SKM-1 treated with dmso at 0.1 percent for 144 hours (cell line): ENCODE results near the gene BPIFB3.

Source experiments
- DNase-seq: peaks from one replicate; lab custom pipeline; 2025; ENCODE audit not compliant: unreplicated experiment; lab: John Stamatoyannopoulos, UW

Gene BPIFB3

DNA sequence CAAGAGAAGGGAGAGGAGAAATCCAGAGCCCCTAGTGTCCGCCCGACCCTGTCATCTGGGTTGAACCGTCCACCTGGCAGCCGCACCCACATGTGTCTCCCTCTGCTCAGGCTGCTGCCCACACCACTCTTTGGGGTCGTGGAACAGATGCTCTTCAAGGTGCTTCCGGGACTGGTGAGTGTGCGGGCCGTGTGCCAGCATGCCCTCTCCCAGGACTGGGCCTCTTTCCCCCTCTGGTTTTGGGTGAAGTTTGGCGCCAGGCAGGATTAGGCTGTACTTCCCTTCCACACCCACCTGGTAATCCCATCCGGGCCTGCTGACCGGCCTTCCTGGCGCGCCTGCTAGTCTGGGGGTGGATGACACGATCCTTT lies 7.9 kb downstream of the BPIFB3 start:
- DNase-seq: no peak

DNA sequence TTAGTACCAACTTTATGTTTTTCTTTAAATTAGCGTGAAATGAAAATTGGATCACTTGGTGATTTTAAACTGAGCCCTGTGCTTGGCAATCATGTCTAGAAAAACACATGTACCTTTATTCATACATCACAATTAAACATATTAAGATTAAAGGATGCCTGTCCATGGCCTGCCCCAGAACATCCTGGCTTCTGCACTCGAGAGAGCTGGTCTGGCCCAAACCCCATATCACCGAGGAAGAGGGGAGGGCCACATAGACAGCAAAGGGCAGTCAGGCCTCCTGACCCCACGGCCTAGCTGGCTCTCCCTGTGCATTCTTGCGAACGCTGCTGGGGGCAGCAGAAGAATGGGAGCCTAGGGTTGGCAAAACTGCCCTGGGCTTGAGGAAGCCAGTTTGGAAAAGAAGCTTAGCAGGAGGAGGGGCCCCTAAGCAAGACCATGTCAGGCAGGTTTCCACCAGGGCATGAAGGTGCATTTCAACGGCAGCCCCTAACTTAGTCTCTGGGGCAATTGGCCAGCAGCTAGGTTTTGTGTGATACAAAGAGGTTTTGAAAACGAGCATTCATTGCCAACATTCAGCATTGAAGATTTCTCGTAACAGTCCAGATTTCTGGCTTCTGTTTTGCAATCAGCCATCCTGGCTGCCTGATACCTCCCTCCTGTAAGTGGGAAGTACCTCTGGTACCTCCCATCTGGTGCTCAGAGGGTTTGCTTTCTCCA lies 8.6 kb downstream of the BPIFB3 start:
- DNase-seq: no peak

DNA sequence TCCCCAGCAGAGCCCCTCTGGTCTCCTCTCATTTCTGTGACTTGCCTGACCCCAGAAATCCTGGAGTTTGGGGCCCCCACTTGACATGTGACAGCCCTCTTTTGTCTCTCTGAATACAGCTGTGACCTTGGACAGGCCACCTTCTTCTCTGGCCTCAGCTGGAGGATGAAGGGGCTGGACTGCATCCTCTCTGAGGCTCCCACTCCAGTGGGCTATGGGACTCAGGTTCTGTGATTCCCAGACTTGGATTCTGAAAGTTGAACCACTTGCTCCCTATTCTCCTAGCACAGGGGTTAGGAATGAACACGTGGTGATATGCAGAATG lies 9.1 kb downstream of the BPIFB3 start:
- no peak for DNase-seq

DNA sequence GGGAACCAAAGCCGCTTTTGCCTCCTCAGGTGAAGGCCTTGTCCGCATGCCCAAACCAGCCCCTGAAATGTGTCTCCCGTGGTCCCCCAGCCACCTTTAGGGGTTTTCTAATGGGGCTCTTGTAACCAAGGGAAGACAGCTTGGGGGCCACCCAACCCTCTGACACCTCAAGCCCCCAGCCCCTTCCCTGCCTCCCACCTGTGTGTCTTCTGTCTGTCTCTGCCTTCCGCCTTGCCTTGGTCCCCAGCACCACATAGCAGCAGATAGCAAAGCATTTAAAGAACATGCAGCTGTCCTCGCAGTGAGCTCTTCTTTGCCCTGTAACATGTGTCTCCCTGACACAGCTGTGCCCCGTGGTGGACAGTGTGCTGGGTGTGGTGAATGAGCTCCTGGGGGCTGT lies 9.6 kb downstream of the BPIFB3 start:
- no peak for DNase-seq

GRCh38 chr20:33064572-33065287 lies 11.0 kb downstream of the BPIFB3 start:
- DNase-seq: no peak

- no peak for DNase-seq
Observed at GRCh38 chr20:33065785-33066184, 12.1 kb downstream of the BPIFB3 start.

DNA sequence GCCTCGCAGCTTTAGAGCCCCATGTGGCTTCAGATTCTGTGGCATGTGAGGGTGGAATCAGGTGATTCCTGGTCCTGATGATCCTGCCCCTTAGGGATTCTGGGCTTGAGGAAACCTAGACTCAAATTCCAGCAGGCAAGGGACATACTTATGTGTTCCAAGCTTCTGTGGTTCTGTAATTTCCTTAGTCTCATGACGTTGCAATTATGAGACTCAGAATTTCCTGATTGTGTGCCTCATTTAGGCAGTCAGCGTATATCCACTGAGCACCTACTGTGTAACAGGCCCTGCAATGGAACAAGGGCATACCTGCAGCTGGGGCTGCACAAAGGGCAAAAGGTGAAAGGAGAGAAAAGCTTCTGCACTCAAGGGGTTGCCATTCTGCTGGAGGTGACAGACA lies 14.1 kb downstream of the BPIFB3 start:
- no peak for DNase-seq

GRCh38 chr20:33068251-33068939 lies 14.7 kb downstream of the BPIFB3 start:
- DNase-seq: no peak

- DNase-seq: no peak
Observed at GRCh38 chr20:33069673-33070072, 16.0 kb downstream of the BPIFB3 start.

DNA sequence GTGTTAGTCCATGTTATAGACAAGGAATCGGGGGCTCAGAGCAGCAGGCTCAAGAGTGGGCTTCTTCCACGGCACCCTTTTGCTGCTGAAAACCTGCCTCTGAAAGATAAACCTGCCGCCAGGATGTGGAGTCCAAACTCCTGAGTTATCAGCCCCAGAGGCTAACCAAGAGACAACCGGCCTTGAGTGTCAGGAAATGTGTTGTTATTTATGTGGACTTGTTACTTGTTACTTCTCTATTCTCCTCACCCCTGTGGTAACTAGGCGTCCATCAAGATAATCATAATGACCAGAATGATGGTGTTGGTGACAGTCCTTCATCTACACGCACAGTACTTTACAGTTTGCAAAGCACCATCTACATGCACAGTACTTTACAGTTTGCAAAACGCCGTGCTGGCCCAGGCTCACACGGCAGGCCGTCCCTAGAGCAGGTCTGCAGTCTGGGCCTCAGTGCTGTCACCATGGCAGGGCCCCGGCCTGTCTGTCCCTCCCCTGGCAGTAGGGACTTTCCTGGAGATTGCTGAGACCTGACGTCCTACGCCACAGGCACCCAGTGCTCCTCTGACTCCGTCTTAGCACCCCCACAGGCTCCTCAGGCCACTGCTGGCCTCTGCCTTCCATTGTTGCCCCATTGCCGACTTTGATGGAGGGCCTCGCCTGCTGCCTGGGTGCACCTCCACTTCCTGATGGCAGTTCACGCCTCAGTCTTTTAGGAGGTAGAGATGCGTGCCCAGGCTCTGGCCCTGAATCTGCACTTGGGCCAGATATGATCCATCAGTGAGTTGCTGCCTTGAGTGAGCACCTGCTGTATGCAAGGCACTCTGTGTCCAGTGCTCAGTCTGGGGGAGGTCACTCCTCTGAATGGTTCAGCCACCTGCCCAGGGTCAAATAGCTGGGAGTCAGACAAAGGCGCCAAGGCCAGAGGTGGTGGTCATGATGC lies 16.7 kb downstream of the BPIFB3 start:
- no peak for DNase-seq

DNA sequence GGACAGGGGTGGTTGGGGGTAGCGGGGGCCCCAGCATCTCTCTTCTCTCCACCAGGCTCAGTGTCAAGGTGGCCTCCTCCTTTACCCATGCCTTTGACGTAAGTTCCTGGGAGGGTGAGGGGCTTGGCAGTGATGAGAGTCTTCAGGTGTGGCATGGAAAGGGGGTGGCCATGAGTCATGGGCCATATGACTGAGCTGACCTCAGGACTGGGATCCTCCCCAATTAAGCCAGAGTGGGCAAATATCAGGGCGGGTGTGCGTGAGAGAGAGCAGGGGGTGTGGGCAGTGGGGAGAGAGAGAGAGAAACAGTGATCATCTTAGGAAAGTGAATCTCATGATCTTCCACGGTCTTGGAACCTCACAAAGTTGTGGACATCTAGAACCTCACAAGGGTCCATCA lies 17.5 kb downstream of the BPIFB3 start:
- DNase-seq: no peak

GRCh38 chr20:33072362-33072761 lies 18.7 kb downstream of the BPIFB3 start:
- DNase-seq: no peak

DNA sequence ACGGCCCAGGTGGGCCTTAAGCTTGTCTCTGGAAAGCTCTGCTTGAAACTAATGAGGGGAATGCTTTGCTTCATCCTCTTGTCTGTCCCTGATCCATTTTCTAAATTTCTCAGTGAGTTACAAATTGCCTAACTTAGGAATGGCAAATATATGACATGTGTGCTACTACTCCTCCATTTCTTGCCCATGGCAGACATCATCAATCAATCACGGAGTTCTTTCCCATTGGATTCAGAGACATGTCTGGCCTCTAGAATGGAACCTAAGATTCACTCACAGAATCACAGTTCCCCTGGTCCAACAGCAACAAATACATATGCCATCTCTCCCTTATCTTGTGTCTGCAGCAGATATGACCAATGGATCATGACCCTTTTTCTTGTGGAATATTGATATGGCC lies 19.1 kb downstream of the BPIFB3 start:
- no peak for DNase-seq

- DNase-seq: no peak
Observed at GRCh38 chr20:33074675-33075074, 21.0 kb downstream of the BPIFB3 start.

DNA sequence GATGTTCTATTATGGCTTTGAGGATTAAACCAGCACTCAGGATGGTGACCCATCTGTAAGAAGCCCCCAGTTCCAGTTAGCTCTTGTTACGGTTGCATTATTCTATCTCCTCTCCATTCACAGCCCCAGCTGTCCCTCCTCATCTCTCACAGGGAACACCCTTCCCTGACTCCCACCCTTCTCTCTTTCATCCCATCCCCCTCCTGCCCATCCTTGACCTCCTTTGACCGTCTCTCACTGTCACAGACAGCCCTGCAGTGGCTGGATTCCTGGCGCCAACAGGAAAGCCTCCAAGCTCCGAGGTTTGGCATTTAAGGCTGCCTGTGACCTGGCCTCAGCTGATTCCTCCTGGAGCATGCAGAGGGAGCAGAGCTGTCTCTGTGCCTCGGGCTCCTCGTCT lies 21.6 kb downstream of the BPIFB3 start:
- no peak for DNase-seq

- DNase-seq: no peak
Observed at GRCh38 chr20:33076662-33077372, 23.1 kb downstream of the BPIFB3 start.

- DNase-seq: no peak
Observed at GRCh38 chr20:33079259-33079658, 25.6 kb downstream of the BPIFB3 start, which contains the start of gene BPIFB4. Gene BPIFB4, plus strand, starts transcription at chr20:33079643. Its CDS starts 1,884 bp downstream, at chr20:33081527.

- DNase-seq: no peak
Observed at GRCh38 chr20:33081411-33082154, 27.9 kb downstream of the BPIFB3 start.

- DNase-seq: no peak
Observed at GRCh38 chr20:33082546-33082945, 28.8 kb downstream of the BPIFB3 start.
